ENCODE data around the gene PROSER3.
"Not testable (repeated sequence)": the region's sequence is repeated elsewhere in the genome, so short reads cannot be mapped to it uniquely, and the experiment has no call there.

The PROSER3 gene

GRCh38 chr19:35722897-35723296 lies 35.1 kb upstream of the PROSER3 start:
- no peak for DNase-seq

GRCh38 chr19:35723671-35724070 lies 34.3 kb upstream of the PROSER3 start:
- no peak for DNase-seq

GRCh38 chr19:35724132-35724531 lies 33.8 kb upstream of the PROSER3 start:
- DNase-seq, result not testable (repeated sequence)

GRCh38 chr19:35724560-35724959 lies 33.4 kb upstream of the PROSER3 start:
- DNase-seq, result no peak

GRCh38 chr19:35725216-35725861 lies 32.6 kb upstream of the PROSER3 start:
- no peak for DNase-seq

GRCh38 chr19:35727053-35727955 lies 30.7 kb upstream of the PROSER3 start:
- no peak for DNase-seq

- no peak for DNase-seq
Observed at GRCh38 chr19:35727956-35728706, 29.8 kb upstream of the PROSER3 start.

- DNase-seq, result no peak
Observed at GRCh38 chr19:35729021-35729420, 29.0 kb upstream of the PROSER3 start.

GRCh38 chr19:35729763-35730162 lies 28.2 kb upstream of the PROSER3 start:
- no peak for DNase-seq

- DNase-seq, result no peak
Observed at GRCh38 chr19:35730326-35730725, 27.6 kb upstream of the PROSER3 start.

GRCh38 chr19:35731353-35731752 lies 26.6 kb upstream of the PROSER3 start:
- no peak for DNase-seq

- no peak for DNase-seq
Observed at GRCh38 chr19:35731779-35732405, 26.1 kb upstream of the PROSER3 start.

- DNase-seq, result no peak
Observed at GRCh38 chr19:35732540-35733179, 25.3 kb upstream of the PROSER3 start.

GRCh38 chr19:35733180-35734125 lies 24.5 kb upstream of the PROSER3 start:
- no peak for DNase-seq

- no peak for DNase-seq
Observed at GRCh38 chr19:35734273-35734672, 23.7 kb upstream of the PROSER3 start.

GRCh38 chr19:35734889-35735288 lies 23.1 kb upstream of the PROSER3 start:
- no peak for DNase-seq

- peak in 1 of 2 experiments; percentile 20 for DNase-seq
Observed at GRCh38 chr19:35736913-35737886, 20.8 kb upstream of the PROSER3 start.

GRCh38 chr19:35738021-35738886 lies 19.7 kb upstream of the PROSER3 start:
- DNase-seq, result no peak

- no peak for DNase-seq
Observed at GRCh38 chr19:35738887-35739229, 19.1 kb upstream of the PROSER3 start.

Measured in SW 1271 (cell line).